ENCODE data around the gene RBMS3. TPM values are rescaled to one million over a fixed set of nuclear protein-coding genes. Genes with fewer than 3 reads are reported as not detected.

RBMS3 gene
- total RNA-seq, 4 donors from 2014 or later: 51.5 to 76.0 (median 66.6) TPM

GRCh38 chr3:29410660-29411405, 130.0 kb downstream of the RBMS3 start:
- Histone ChIP-seq H3K4me3 (no peak overlapping the region), H3K27ac (no peak overlapping the region), H3K4me1 (peaks cover 0 to 63% (median 0%) of the 10 kb centered on the region in 3 donors), H3K36me3 (no peaks in the 10 kb centered on the region), H3K9me3 (no peaks in the 10 kb centered on the region), H3K27me3 (no peaks in the 10 kb centered on the region)
- no peak for ATAC-seq
- WGBS, 2 donors (ENCODE audit: low coverage in 1 of 2): 38 to 48% methylated on average over 2 to 3 of the region's 3 CpGs
- TF ChIP-seq POLR2A (IDR thresholded peaks at IDR 0.05): no peak
- no peak for TF ChIP-seq POLR2AphosphoS5 (IDR thresholded peaks at IDR 0.05)
- TF ChIP-seq EP300 (IDR thresholded peaks at IDR 0.05): no peak
- TF ChIP-seq CTCF (IDR thresholded peaks at IDR 0.05): no peak

GRCh38 chr3:29412110-29412509, 131.2 kb downstream of the RBMS3 start:
- Histone ChIP-seq H3K36me3 (no peaks in the 10 kb centered on the region), H3K9me3 (no peaks in the 10 kb centered on the region), H3K4me1 (peaks cover 0 to 50% (median 0%) of the 10 kb centered on the region in 3 donors), H3K4me3 (no peak overlapping the region), H3K27me3 (no peaks in the 10 kb centered on the region), H3K27ac (no peak overlapping the region)
- TF ChIP-seq CTCF (IDR thresholded peaks at IDR 0.05): no peak
- no peak for TF ChIP-seq POLR2AphosphoS5 (IDR thresholded peaks at IDR 0.05)
- no peak for TF ChIP-seq POLR2A (IDR thresholded peaks at IDR 0.05)
- TF ChIP-seq EP300 (IDR thresholded peaks at IDR 0.05): no peak
- 0 to 62% methylated on average over 1 of the region's 1 CpG for WGBS, 2 donors (ENCODE audit: low coverage in 1 of 2)
- ATAC-seq: no peak

- Histone ChIP-seq H3K9me3 (no peaks in the 10 kb centered on the region), H3K4me1 (peaks cover 0 to 36% (median 0%) of the 10 kb centered on the region in 3 donors), H3K36me3 (no peaks in the 10 kb centered on the region), H3K4me3 (no peak overlapping the region), H3K27ac (no peak overlapping the region), H3K27me3 (no peaks in the 10 kb centered on the region)
- no peak for ATAC-seq
- 65 to 79% methylated on average over 8 to 11 of the region's 11 CpGs for WGBS, 2 donors (ENCODE audit: low coverage in 1 of 2)
- TF ChIP-seq POLR2AphosphoS5 (IDR thresholded peaks at IDR 0.05) (no peak), POLR2A (IDR thresholded peaks at IDR 0.05) (no peak), EP300 (IDR thresholded peaks at IDR 0.05) (no peak), CTCF (IDR thresholded peaks at IDR 0.05) (no peak)
Observed at GRCh38 chr3:29414468-29415224, 133.8 kb downstream of the RBMS3 start.

- H3K27me3 ChIP-seq: no peaks in the 10 kb centered on the region
- H3K4me3 ChIP-seq: no peak overlapping the region
- no peaks in the 10 kb centered on the region for H3K9me3 ChIP-seq
- ATAC-seq: no peak
- TF ChIP-seq CTCF (IDR thresholded peaks at IDR 0.05): no peak
- no peak for TF ChIP-seq EP300 (IDR thresholded peaks at IDR 0.05)
- TF ChIP-seq POLR2AphosphoS5 (IDR thresholded peaks at IDR 0.05): no peak
- TF ChIP-seq POLR2A (IDR thresholded peaks at IDR 0.05): no peak
- WGBS, 2 donors (ENCODE audit: low coverage in 1 of 2): 68 to 76% methylated on average over 3 of the region's 3 CpGs
- H3K4me1 ChIP-seq: peaks cover 0 to 26% (median 0%) of the 10 kb centered on the region in 3 donors
- no peak overlapping the region for H3K27ac ChIP-seq
- no peaks in the 10 kb centered on the region for H3K36me3 ChIP-seq
Observed at GRCh38 chr3:29415482-29416223, 134.8 kb downstream of the RBMS3 start.
